ENCODE measurements around the gene KLF9. TPM values are rescaled to one million over a fixed set of nuclear protein-coding genes. Genes with fewer than 3 reads are reported as not detected.

KLF9 gene
- total RNA-seq, 1 experiment from 2014 or later, result 0.26 TPM

DNA sequence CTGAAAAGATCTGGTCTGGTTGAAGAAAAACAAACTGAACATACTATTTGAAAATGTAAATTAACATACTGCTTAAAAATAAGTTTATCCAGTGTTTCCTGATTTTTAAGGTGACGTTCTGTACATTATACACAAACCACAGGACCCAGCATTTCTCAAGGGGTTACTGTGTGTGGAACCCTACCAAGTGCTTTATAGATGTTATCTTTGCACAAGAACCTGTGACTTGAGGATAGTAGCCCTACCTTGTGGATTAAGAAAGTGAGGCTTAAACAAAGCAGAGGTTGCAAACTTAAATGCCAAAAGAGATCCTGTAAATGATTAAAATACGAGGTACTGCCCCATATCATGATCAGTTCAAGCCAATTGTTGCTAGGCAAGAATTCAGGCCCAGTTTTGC is 4.7 kb downstream of the KLF9 start:
- Histone ChIP-seq H3T11ph (ENCODE audit: low read length) (no peak overlapping the region), H4K20me1 (ENCODE audit: control insufficient read depth, insufficient read depth, insufficient read length) (no peaks in the 10 kb centered on the region), H3K14ac (ENCODE audit: insufficient read depth, low read length) (no peak overlapping the region), H3K18ac (ENCODE audit: insufficient read length, low read depth, low read length) (no peak overlapping the region), H3K9me3 (ENCODE audit: control insufficient read depth, low read depth, low read length) (no peaks in the 10 kb centered on the region), H3K56ac (ENCODE audit: insufficient read length, low read depth, low read length) (no peak overlapping the region), H3K27ac (ENCODE audit: insufficient read length, low read depth, low read length) (no peak overlapping the region), H3K9ac (ENCODE audit: extremely low read depth, insufficient read length, low read length) (no peak overlapping the region), H4K8ac (replicated peaks; ENCODE audit: insufficient read length, low read depth, low read length) (no peak overlapping the region), H2BK12ac (ENCODE audit: insufficient read length, low read depth, low read length) (no peak overlapping the region), H2BK20ac (ENCODE audit: low read depth, low read length, poor library complexity, severe bottlenecking) (no peak overlapping the region), H2AK5ac (ENCODE audit: insufficient read length, low read length) (no peak overlapping the region), H2BK15ac (ENCODE audit: low read depth, low read length) (no peak overlapping the region), H3K27me3 (ENCODE audit: insufficient read depth, low read length) (peaks cover 7% of the 10 kb centered on the region; the same call in 1 of the 2 replicates), H4K5ac (ENCODE audit: insufficient read length, low read depth, low read length) (no peak overlapping the region), H3K23ac (ENCODE audit: insufficient read length, low read depth, low read length) (no peak overlapping the region), H2BK5ac (ENCODE audit: insufficient read length, low read length) (no peak overlapping the region), H3K4me1 (ENCODE audit: insufficient read depth, low read length) (peaks cover 7% of the 10 kb centered on the region), H3K79me2 (ENCODE audit: insufficient read depth, low read length) (no peaks in the 10 kb centered on the region), H3K4me2 (ENCODE audit: insufficient read depth, insufficient read length, low read length) (no peak overlapping the region), H3K23me2 (ENCODE audit: insufficient read length, low read depth, low read length, poor library complexity, severe bottlenecking) (peaks cover 15% of the 10 kb centered on the region), H3K4ac (ENCODE audit: low read depth, low read length) (no peak overlapping the region), H4K91ac (ENCODE audit: insufficient read length, low read depth, low read length) (no peak overlapping the region), H2AFZ (ENCODE audit: low read length) (no peak overlapping the region), H2BK120ac (ENCODE audit: low read depth, low read length, poor library complexity, severe bottlenecking) (no peak overlapping the region), H3K79me1 (ENCODE audit: insufficient read depth, low read depth, low read length, poor library complexity, severe bottlenecking) (no peaks in the 10 kb centered on the region)
- WGBS (ENCODE audit: extremely low coverage, insufficient read length, low lambda C conversion rate), result no CpG with 5 or more reads among the region's 2 CpGs
- TF ChIP-seq CTCF (conservative IDR thresholded peaks at IDR 0.05), result no peak
- H3K4me1 Mint-ChIP-seq, result peaks cover 39 to 42% of the 10 kb centered on the region in 2 experiments
- H3K36me3 Mint-ChIP-seq (ENCODE audit: insufficient read depth in 1 of 3, low read depth in 3 of 3), result peaks cover 0 to 1% (median 0%) of the 10 kb centered on the region in 3 experiments; a peak in 2 of 7 replicates
- no peak overlapping the region for H3K27ac Mint-ChIP-seq
- H3K9me3 Mint-ChIP-seq, result peaks cover 0 to 4% of the 10 kb centered on the region in 2 experiments; a peak in 1 of 5 replicates
- H3K27me3 Mint-ChIP-seq (ENCODE audit: low read depth), result peaks cover 51% of the 10 kb centered on the region
- no peak overlapping the region for H3K4me3 Mint-ChIP-seq
- DNase-seq, result no peak

Data from H9 (cell line).